Gastroesophageal sphincter (tissue), 4 donors: ENCODE results near the gene USP32. TPM values are rescaled to one million over a fixed set of nuclear protein-coding genes. Genes with fewer than 3 reads are reported as not detected.

ENCODE experiments used
- ATAC-seq: fragments of 150-250 bp; one replicate; pipeline ENCODE4 v1.9.1; 2016; ENCODE audit warnings: mild to moderate bottlenecking, moderate library complexity
- H3K27ac ChIP-seq, 4 donors: fragments of 200-600 bp; sonication (generic) in 3 of 4; 1 replicate in 3 of 4; 2 replicates in 1 of 4; pipeline ENCODE4 v1.5.1; 2016 to 2019
- H3K27me3 ChIP-seq: fragments of 200-600 bp; sonication (generic); one replicate; pipeline ENCODE4 v1.5.1; 2019
- H3K36me3 ChIP-seq, 2 donors: fragments of 200-600 bp; sonication (generic); one replicate each; pipeline ENCODE4 v1.5.1; 2019; ENCODE audit warnings: control low read depth in 1 of 2
- H3K4me1 ChIP-seq, 3 donors: fragments of 200-600 bp; sonication (generic); 1 replicate in 2 of 3; 2 replicates in 1 of 3; pipeline ENCODE4 v1.5.1; 2016 to 2019; ENCODE audit warnings: control low read depth in 2 of 3
- H3K4me3 ChIP-seq, 2 donors: fragments of 200-600 bp; sonication (generic); one replicate each; pipeline ENCODE4 v1.5.1; 2019; ENCODE audit warnings: mild to moderate bottlenecking in 1 of 2, moderate library complexity in 1 of 2
- H3K9me3 ChIP-seq, 3 donors: fragments of 200-600 bp; sonication (generic); one replicate each; pipeline ENCODE4 v1.5.1; 2017 to 2019; ENCODE audit warnings: control low read depth in 2 of 3
- CTCF ChIP-seq, 4 experiments: fragments of 200-600 bp in 2 of 4; fragments of 450-650 bp in 2 of 4; sonication (generic) in 1 of 4; IDR thresholded peaks; one replicate each; pipeline ENCODE4 v1.5.1; 2017 to 2019; ENCODE audit warnings: antibody characterized with exemption in 4 of 4, mild to moderate bottlenecking in 2 of 4, moderate library complexity in 2 of 4
- EP300 ChIP-seq: sonication (generic); formaldehyde crosslinking; IDR thresholded peaks from one replicate; pipeline ENCODE4 v1.6.1; 2017; ENCODE audit warnings: antibody characterized with exemption, mild to moderate bottlenecking
- POLR2A ChIP-seq, 2 donors: fragments of 450-650 bp; IDR thresholded peaks; one replicate each; pipeline ENCODE4 v1.6.1; 2017; ENCODE audit warnings: antibody characterized with exemption in 2 of 2, mild to moderate bottlenecking in 2 of 2, moderate library complexity in 1 of 2
- POLR2AphosphoS5 ChIP-seq: sonication (generic); formaldehyde crosslinking; IDR thresholded peaks from one replicate; pipeline ENCODE4 v1.6.1; 2017; ENCODE audit warnings: antibody characterized with exemption
- WGBS, 2 donors: methylation state at CpG; one replicate each; pipeline ENCODE4 v1.1.5; 2018; ENCODE audit warnings: low coverage in 1 of 2; 5-methylcytosine and 5-hydroxymethylcytosine counted together
- total RNA-seq, 4 donors: library from RNA; depleted of rRNA; stranded (reverse); fragments of >200 nt; gene quantifications; one replicate each; pipeline ENCODE4 v1.1.0, GENCODE V29; 2016

Gene USP32
- total RNA-seq, 4 donors from 2014 or later = 44.1 to 55.5 (median 51.4) TPM

DNA sequence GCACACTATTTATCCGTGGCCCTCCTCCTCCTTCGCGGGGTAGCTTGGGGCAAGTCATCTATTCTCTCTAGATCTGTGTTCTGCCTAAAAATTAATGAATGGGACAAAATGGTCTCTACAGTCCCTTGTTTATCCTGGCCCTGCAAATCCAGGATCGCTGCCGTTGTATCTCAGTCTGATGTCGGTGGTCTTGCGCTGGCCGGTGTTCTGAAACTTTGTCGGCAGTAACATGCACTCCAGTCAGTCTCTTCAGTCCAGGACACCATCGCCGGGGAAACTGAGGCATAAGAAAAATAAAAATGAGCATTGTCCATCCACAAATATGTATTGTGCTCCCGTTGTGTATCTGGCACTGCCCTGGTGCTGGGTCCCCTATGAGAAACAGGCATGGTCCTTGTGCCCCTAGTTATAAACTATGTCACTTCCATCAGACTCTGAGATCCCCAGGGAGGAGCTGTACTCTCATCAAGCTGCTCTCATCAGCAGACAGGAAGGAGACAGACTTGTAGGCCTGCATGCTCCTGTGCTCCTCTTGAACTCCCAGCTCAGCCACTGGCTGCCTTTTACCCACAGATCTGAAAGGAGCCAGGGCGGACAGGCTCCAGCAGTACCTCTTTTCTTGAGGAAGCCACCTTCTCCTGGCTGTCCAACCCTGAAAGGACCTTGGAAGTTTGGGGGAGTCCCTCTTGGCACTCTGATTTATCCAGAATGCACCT lies 255.8 kb downstream of the USP32 start:
- Histone ChIP-seq H3K4me1 (peaks cover 0 to 46% (median 8%) of the 10 kb centered on the region in 3 donors), H3K9me3 (no peaks in the 10 kb centered on the region), H3K27me3 (peaks cover 39% of the 10 kb centered on the region), H3K4me3 (peak overlapping the region in 1 of 2 donors; percentile 66), H3K36me3 (peaks cover 0 to 6% of the 10 kb centered on the region in 2 donors), H3K27ac (no peak overlapping the region)
- 66 to 72% methylated on average over 4 to 9 of the region's 13 CpGs for WGBS, 2 donors
- ATAC-seq = no peak
- TF ChIP-seq POLR2A (IDR thresholded peaks at IDR 0.05) (no peak), POLR2AphosphoS5 (no peak), EP300 (no peak), CTCF (IDR thresholded peaks at IDR 0.05) (no peak)

GRCh38 chr17:60135151-60135950 lies 256.6 kb downstream of the USP32 start:
- TF ChIP-seq CTCF (IDR thresholded peaks at IDR 0.05) = peak in 1 of 4 experiments; percentile 16
- no peak for TF ChIP-seq EP300
- peak; percentile 24 to 47 for TF ChIP-seq POLR2A (IDR thresholded peaks at IDR 0.05)
- peak; percentile 65 for TF ChIP-seq POLR2AphosphoS5
- Histone ChIP-seq H3K27me3 (peaks cover 31% of the 10 kb centered on the region), H3K36me3 (peaks cover 0 to 6% of the 10 kb centered on the region in 2 donors), H3K27ac (peak overlapping the region; percentile 3 to 81 (median 79)), H3K9me3 (no peaks in the 10 kb centered on the region), H3K4me3 (peak overlapping the region; percentile 51 to 66), H3K4me1 (peaks cover 0 to 43% (median 8%) of the 10 kb centered on the region in 3 donors)
- 3 to 4% methylated on average over 14 to 27 of the region's 54 CpGs for WGBS, 2 donors
- ATAC-seq = peak; percentile 97

DNA sequence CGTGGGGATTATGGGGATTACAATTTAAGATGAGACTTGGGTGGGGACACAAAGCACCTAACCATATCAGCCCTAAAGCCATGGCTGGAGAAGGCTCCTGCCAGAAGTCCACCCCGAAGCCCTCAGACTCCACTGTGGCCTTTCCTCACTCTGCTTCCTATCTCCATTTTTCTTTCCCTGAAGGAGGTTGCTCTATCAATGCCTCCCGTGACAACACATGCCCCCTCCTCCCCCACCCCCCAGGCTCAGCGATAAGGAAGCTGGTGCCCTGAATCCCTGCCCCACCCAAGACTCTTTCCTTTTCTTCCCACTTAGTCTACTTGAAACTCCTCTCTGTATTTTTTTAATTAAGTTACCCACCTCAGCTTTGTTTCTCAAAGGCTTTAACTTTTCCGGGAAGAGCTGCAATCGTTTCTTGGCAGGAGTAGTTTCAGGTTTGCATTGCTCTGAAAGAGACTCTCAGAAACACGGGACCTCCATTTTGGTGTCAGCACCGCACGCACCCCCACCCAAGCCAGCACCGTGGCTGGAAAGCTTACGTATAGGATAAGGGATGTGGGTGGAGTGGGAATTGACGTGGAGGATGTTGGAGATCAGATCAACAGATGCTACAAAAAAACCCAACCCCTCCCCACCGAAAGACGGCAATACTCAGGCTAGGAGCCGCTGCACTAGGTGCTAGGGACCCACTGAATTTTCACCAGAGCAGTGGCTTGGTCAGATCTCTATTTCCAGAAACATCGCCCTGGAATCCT lies 257.4 kb downstream of the USP32 start:
- no peaks in the 10 kb centered on the region for H3K9me3 ChIP-seq
- ATAC-seq = no peak
- WGBS, 2 donors = 9 to 52% methylated on average over 2 to 14 of the region's 16 CpGs
- H3K4me1 ChIP-seq = peaks cover 0 to 37% (median 8%) of the 10 kb centered on the region in 3 donors
- H3K4me3 ChIP-seq = peak overlapping the region; percentile 51 to 66
- TF ChIP-seq CTCF (IDR thresholded peaks at IDR 0.05) = no peak
- no peak for TF ChIP-seq POLR2AphosphoS5
- no peak for TF ChIP-seq EP300
- no peak for TF ChIP-seq POLR2A (IDR thresholded peaks at IDR 0.05)
- peaks cover 23% of the 10 kb centered on the region for H3K27me3 ChIP-seq
- H3K36me3 ChIP-seq = peaks cover 0 to 6% of the 10 kb centered on the region in 2 donors
- peak overlapping the region in 3 of 4 donors; percentile 78 to 81 (median 80) for H3K27ac ChIP-seq

DNA sequence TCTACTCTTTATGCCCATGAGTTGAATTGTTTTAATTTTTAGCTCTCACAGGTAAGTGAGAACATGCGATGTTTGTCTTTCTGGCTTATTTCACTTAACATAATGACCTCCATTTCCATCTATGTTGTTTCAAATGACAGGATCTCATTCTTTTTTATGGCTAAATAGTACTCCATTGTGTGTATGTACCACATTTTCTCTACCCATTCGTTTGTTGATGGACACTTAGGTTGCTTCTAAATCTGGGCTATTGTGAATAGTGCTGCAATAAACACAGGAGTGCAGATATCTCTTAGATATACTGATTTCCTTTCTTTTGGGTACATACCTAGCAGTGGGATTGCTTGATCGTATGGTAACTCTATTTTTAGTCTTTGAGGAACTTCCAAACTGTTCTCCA lies 261.5 kb downstream of the USP32 start:
- Histone ChIP-seq H3K4me3 (no peak overlapping the region), H3K4me1 (peaks cover 0 to 21% (median 8%) of the 10 kb centered on the region in 3 donors), H3K9me3 (no peaks in the 10 kb centered on the region), H3K27ac (no peak overlapping the region), H3K36me3 (peaks cover 0 to 6% of the 10 kb centered on the region in 2 donors), H3K27me3 (peaks cover 5% of the 10 kb centered on the region)
- no peak for ATAC-seq
- TF ChIP-seq POLR2AphosphoS5 = no peak
- no peak for TF ChIP-seq POLR2A (IDR thresholded peaks at IDR 0.05)
- no peak for TF ChIP-seq EP300
- no peak for TF ChIP-seq CTCF (IDR thresholded peaks at IDR 0.05)
- 76 to 95% methylated on average over 2 to 3 of the region's 3 CpGs for WGBS, 2 donors
